GM18526 (cell line): ENCODE measurements around the gene NT5DC1.

Experiments
- POLR2A ChIP-seq: IDR thresholded peaks from 3 replicates; pipeline ENCODE4 v1.6.1; 2011; ENCODE audit not compliant: insufficient read length; ENCODE audit errors: extremely low read depth

NT5DC1 gene

GRCh38 chr6:116258520-116258919, 157.9 kb downstream of the NT5DC1 start:
- no peak for TF ChIP-seq POLR2A

DNA sequence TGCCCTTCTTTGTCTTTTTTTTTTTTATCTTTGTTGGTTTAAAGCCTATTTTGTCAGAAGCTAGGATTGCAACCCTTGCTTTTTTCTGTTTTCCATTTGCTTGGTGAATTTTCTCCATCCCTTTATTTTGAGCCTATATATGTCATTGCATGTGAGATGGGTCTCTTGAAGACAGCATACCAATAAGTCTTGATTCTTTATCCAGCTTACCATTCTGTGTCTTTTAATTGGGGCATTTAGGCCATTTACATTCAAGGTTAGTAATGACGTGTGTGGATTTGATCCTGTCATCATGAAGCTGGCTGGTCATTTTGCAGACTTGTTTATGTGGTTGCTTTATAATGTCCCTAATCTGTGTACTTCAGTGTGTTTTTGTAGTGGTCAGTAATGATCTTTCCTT, 162.7 kb downstream of the NT5DC1 start:
- TF ChIP-seq POLR2A, result no peak

GRCh38 chr6:116265041-116265829, 164.6 kb downstream of the NT5DC1 start:
- TF ChIP-seq POLR2A, result no peak

DNA sequence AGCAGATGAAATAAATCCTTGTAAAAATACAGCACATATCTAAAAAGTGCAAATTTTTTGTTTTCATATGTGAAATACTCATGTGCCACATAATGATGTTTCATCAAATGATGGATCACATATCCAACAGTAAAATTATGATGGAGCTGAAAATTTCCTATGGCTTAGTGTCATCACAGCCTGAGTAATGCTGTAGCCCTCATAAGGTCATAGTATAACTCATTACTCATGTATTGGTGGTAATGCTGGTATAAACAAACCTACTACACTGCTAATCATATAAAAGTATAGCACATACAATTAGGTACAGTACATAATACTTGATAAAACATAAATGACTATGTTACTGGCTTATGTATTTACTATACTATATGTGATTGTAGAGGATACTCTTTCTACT, 166.2 kb downstream of the NT5DC1 start:
- no peak for TF ChIP-seq POLR2A

DNA sequence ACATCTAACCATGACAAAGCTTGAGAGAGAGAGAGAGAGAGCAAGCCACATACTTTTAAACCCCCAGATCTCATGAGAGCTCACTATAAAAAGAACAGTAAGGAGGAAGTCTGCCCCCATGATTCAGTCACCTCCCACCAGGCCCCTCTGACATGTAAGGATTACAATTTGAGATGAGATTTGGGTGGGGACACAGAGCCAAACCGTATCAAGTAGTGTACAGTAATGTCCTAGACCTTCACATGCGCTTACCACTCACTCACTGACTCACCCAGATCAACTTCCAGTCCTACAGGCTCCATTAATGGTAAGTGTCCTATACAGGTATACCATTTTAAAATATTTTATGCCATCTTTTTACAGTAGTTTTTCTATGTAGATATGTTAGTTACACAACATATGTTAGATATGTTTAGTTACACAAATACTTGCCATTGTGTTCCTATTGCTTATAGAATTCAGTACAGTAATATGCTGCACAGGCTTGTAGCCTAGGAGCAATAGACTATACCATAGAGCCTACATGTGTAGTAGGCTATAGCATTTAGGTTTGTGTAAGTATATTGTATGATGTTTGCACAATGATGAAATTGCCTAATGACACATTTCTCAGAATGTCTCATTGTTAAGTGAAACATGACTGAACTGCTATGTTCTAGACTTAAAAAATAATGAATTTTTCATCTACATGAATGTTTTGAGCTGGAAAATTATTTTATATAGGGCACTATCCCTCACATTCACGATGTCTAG, 167.4 kb downstream of the NT5DC1 start:
- TF ChIP-seq POLR2A, result no peak

- TF ChIP-seq POLR2A, result no peak
These were observed 168.1 kb downstream of the NT5DC1 start for GRCh38 chr6:116268589-116269293.

DNA sequence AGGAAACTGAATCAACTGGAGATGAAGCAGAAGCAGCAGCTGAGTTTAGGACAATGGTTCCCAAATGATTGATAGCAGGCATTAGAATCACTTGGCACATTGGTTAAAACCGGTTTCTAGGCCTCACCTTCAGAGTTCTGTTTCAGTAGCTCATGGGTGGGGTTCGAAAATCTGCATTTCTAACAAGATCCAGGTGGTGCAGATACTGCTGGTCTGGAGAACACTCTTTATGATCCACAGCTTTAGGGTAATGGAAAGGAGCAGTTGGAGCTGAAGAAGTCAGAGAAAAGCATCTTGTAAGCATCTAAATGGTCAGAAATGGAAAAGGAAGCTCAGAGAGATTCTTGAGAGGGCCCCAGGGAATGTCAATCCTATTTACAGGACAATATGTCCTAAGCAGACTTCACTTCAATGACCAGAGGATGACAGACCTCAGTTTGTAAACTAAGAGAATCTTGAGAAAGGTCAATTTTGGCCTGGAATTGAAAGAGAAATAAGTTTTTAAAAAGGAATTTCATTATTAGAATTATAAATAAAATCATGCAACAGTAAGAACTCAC, 170.6 kb downstream of the NT5DC1 start:
- TF ChIP-seq POLR2A, result no peak

DNA sequence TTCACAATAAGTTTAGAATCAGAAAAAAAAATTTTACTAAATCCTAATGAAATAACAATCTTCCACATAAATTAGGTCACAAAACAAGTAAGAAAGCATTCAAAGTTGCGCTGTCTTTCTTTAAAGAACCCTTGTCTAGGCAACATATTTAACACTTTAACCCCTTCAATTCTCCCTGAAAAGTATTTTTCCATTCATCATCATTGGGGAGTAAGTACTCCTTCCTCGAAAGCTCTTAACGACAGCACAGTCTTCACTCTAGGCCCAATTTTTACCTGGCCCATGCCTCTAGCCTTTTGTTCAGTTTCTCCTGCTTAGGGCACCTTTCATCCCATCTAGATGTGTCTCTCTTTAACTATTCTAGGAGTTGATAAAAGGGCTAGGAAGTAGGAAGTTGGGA, 176.5 kb downstream of the NT5DC1 start:
- TF ChIP-seq POLR2A, result no peak

DNA sequence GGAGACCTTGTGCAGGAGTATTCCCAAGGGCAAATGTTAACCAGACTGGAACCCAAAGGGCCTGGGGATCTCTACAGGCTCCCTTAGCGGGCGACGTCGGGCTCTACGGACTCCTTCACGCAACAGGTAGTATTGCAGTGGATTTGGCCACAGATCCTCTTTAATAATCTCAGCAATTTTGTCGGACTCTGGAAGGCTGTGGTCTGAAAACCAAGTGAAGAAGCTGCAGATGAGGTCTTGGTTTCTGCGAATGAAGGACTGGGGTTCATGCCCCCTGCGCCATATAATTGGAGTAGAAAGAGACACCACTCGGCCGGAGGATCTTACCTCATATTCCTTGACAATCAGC, 177.8 kb downstream of the NT5DC1 start:
- no peak for TF ChIP-seq POLR2A

GRCh38 chr6:116278854-116279231, 178.2 kb downstream of the NT5DC1 start:
- no peak for TF ChIP-seq POLR2A

- peak; percentile 82 for TF ChIP-seq POLR2A
These were observed 178.8 kb downstream of the NT5DC1 start, which contains the start of gene TSPYL1 for GRCh38 chr6:116279232-116280160. TSPYL1 (minus strand) TSS chr6:116279930; CDS start chr6:116279830, 100 bp downstream.

- no peak for TF ChIP-seq POLR2A
These were observed 179.7 kb downstream of the NT5DC1 start for GRCh38 chr6:116280161-116280932.

DNA sequence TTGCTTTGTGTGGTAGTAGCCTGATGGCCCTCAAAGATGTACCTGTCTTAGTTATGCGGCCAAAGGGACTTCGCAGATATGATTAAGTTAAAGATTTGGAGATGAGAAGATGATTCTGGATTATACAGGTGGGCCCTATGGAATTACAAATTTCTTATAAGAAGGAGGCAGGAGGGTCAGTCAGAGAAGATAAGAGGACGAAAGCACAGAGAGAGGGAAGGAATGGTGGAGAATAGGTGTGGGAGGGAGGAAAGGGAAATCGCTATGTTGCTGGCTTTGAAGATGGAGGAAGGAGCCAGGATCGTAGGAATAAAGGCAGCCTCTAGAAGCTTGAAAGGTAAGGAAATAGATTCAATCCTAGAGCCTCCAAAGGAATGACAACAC, 180.3 kb downstream of the NT5DC1 start:
- no peak for TF ChIP-seq POLR2A

- TF ChIP-seq POLR2A, result no peak
These were observed 182.0 kb downstream of the NT5DC1 start for GRCh38 chr6:116282698-116283097.
